Lower leg skin (tissue), 4 donors: ENCODE results near the gene SMIM12. TPM values are rescaled to one million over a fixed set of nuclear protein-coding genes. Genes with fewer than 3 reads are reported as not detected.

ENCODE experiments used
- DNase-seq, 2 donors: peaks; one replicate each; pipeline ENCODE4 v3.0.0-alpha.2; 2019; ENCODE audit warnings: low spot score in 2 of 2
- H3K4me3 ChIP-seq: fragments of 200-600 bp; sonication (generic); 2 replicates; pipeline ENCODE4 v1.5.1; 2017; ENCODE audit warnings: mild to moderate bottlenecking, low read depth; ENCODE audit not compliant: poor library complexity, severe bottlenecking
- POLR2A ChIP-seq, 2 donors: fragments of 450-650 bp; IDR thresholded peaks; one replicate each; pipeline ENCODE4 v1.6.1; 2016 to 2017; ENCODE audit warnings: antibody characterized with exemption in 2 of 2, mild to moderate bottlenecking in 1 of 2, moderate library complexity in 1 of 2
- WGBS, 2 donors: methylation state at CpG; one replicate each; pipeline ENCODE4 v1.1.5; 2018; 5-methylcytosine and 5-hydroxymethylcytosine counted together
- intact Hi-C: fragments of 100-400 bp; cut with DNase I; formaldehyde crosslinking; loops from one replicate; pipeline ENCODE4 v1.15.0; 2023; ENCODE audit warnings: low total_unique reads
- total RNA-seq, 4 donors: library from RNA; depleted of rRNA; stranded (reverse); fragments of >200 nt; gene quantifications; one replicate each; pipeline ENCODE4 v1.1.0, GENCODE V29; 2016
- TF ChIP-seq, protein P1 (sequence below), 3 donors: fragments of 450-650 bp; IDR thresholded peaks; one replicate each; pipeline ENCODE4 v1.5.1; 2016; ENCODE audit warnings: antibody characterized with exemption in 3 of 3, mild to moderate bottlenecking in 3 of 3, moderate library complexity in 2 of 3

Gene SMIM12
- total RNA-seq, 4 donors from 2014 or later, result 22.7 to 28.8 (median 25.7) TPM

DNA sequence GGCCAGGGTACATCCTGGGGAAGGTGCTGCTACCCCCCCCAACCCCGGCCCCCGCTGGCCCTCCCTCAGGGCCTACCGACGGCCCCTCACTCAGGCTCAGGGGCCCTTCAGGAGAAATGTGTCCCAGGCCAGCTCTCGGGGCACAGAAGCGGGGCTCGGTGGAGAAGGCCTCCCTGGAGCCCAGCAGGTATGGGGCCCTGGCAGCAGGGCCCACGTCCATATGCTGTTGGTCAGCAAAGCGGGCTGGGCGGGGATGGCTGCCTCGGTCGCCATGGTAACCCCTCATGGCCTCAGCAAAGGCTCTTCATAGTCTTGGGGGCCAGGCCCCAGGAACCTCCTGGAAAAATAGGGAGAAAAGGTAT is 45.5 kb upstream of the SMIM12 start:
- no peak overlapping the region for H3K4me3 ChIP-seq
- WGBS, 2 donors, result 72 to 79% methylated on average over 5 to 11 of the region's 12 CpGs
- TF ChIP-seq, protein P1, sequence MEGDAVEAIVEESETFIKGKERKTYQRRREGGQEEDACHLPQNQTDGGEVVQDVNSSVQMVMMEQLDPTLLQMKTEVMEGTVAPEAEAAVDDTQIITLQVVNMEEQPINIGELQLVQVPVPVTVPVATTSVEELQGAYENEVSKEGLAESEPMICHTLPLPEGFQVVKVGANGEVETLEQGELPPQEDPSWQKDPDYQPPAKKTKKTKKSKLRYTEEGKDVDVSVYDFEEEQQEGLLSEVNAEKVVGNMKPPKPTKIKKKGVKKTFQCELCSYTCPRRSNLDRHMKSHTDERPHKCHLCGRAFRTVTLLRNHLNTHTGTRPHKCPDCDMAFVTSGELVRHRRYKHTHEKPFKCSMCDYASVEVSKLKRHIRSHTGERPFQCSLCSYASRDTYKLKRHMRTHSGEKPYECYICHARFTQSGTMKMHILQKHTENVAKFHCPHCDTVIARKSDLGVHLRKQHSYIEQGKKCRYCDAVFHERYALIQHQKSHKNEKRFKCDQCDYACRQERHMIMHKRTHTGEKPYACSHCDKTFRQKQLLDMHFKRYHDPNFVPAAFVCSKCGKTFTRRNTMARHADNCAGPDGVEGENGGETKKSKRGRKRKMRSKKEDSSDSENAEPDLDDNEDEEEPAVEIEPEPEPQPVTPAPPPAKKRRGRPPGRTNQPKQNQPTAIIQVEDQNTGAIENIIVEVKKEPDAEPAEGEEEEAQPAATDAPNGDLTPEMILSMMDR (IDR thresholded peaks at IDR 0.05), result no peak
- no peak for TF ChIP-seq POLR2A (IDR thresholded peaks at IDR 0.05)
- intact Hi-C loops, result no loop called here
- DNase-seq, result no peak

DNA sequence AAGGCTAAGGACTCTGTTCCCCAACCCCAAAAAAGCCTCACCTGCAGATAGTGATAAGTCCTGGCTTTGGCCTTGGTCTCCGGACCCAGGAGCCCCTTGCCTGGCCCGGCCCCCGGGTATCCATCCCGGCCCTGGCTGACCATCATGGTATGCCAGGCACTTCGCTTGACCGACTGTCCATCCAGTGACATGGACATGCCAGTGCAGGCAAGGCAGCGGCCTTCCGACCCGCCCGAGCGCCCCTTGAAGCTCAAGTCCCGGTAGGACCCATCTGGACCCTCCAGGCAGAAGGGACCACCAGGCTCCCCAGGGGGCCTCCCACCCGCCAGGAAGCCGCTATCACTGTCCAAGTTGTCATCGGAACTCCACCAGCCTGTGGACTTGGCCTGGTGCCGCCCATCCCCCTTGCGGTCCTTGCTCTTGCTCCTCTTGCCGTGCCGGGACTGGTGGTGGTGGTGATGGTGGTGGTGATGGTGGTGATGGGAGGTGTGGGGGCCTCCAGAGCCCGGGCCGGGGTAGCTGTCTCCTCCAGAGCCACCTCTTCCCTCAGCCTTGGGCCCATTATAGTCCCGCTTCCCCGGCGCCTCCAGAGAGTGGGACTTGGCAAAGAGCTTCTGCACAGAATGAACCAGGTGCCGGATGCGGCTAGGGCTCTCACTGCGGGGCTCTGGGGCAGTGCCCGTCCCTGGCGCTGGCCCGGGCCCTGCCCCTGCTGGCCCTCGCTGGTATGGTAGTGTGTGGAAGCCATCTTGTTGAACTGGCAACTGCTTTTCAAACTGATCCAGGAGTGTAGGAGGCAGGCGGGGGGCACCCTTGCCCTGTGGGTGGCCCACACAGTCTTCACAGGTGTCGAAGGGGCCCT is 44.9 kb upstream of the SMIM12 start:
- TF ChIP-seq POLR2A (IDR thresholded peaks at IDR 0.05), result no peak
- TF ChIP-seq, protein P1 (IDR thresholded peaks at IDR 0.05), result no peak
- H3K4me3 ChIP-seq, result no peak overlapping the region
- no peak for DNase-seq
- intact Hi-C loops, result no loop called here
- 89 to 91% methylated on average over 25 of the region's 33 CpGs for WGBS, 2 donors

DNA sequence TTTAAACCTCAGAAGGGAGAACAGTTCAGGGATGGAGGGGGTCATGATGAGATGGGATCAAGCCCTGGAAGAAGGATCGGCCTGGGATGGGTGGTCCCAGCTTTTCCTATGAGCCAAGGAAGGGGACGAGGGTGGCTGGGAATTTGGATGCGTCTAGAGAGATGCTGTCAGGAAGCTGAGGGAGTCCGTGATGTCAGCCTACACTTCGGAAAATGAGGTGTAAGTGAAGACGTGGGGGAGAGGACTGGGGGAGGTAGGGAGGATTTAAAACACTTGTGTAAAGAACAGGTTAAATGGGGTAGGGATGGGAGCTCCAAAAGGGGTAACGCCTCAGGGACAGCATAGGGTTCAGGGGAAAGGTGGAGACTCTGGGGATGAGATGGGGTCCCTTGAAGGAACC is 42.4 kb upstream of the SMIM12 start:
- no peak for DNase-seq
- no peak overlapping the region for H3K4me3 ChIP-seq
- intact Hi-C loops, result no loop called here
- no peak for TF ChIP-seq POLR2A (IDR thresholded peaks at IDR 0.05)
- TF ChIP-seq, protein P1 (IDR thresholded peaks at IDR 0.05), result no peak
- 69 to 79% methylated on average over 7 of the region's 7 CpGs for WGBS, 2 donors

DNA sequence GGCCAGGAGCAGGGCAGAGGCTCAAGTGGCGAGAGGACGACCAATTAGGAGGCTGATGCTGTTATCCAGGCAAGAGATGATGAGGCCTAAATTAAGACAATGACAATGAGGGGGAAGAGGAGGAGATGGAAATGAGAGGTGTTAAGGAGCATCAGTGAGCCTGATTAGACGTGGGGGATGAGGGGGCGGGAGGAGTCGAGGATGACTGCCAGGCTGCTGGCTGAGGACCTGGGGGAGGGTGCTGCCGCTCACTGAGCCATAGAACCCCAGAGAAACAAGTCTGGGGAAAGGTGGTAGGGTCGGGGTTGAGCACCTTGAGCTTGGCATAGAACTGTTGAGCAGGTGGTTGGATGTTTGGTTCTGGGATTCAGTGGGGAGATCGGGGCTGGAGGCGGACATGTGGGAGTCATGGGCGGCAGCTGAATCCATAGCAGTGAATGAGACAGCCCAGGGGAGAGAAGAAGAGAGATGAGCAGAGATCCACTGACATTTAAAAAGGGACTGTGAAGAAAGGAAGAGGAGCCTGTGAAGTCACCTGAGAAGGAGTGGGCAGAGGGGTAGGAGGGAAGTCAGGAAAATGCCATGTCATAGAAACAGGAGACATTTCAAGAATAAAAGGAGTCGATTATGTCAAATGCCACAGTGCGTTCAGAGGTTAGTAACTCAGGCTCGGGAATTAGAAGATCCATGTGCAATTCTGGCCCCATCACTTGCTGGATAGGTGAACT is 41.4 kb upstream of the SMIM12 start:
- no peak for DNase-seq
- TF ChIP-seq POLR2A (IDR thresholded peaks at IDR 0.05), result no peak
- H3K4me3 ChIP-seq, result no peak overlapping the region
- intact Hi-C loops, result no loop called here
- 70 to 78% methylated on average over 13 of the region's 13 CpGs for WGBS, 2 donors

DNA sequence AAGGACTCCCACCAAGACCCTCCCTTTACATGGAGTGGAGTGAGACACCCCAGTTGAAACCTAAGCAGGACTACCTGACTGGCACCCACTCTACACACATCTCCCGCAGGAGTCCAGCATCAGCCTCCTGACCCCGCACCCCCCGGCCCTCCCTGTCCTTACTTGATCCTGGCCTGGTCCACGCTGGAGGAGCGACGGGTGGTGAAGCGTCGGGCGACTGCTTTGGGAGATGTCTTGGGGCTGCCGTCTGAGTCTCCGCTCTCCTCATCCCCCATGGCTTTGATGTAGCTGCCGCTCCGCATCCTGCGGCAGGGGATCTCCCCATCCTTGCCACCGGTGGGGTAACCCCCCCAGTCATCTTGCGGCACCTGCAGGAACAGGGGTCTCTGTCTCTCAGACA is 40.4 kb upstream of the SMIM12 start:
- intact Hi-C loops, result no loop called here
- DNase-seq, result no peak
- TF ChIP-seq POLR2A (IDR thresholded peaks at IDR 0.05), result no peak
- TF ChIP-seq, protein P1 (IDR thresholded peaks at IDR 0.05), result no peak
- H3K4me3 ChIP-seq, result no peak overlapping the region
- 92% methylated on average over 14 to 16 of the region's 16 CpGs for WGBS, 2 donors

DNA sequence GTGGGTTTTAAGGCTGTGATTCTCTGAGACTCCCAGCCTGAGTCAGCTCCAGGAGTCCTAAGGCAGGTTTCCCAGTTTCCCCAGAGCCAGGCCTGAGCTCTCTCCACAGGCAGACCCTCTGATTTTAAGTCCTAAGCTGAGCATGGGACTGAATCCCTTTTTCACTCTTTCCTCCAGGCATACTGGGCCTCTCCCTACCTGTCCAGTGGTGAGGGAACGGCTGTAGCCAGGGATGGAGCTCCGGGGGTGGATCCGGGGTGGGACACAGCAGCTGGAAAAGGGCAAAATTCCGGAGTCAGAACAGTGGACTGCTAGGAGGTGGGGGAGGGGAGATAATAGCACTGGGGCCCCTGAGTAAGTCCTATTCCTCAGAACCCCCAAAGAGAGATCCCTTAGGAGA is 39.9 kb upstream of the SMIM12 start:
- intact Hi-C loops, result no loop called here
- 84 to 92% methylated on average over 4 of the region's 4 CpGs for WGBS, 2 donors
- no peak for DNase-seq

More for the DNA sequence above, 39.9 kb upstream of the SMIM12 start:
- TF ChIP-seq POLR2A (IDR thresholded peaks at IDR 0.05), result no peak
- TF ChIP-seq, protein P1 (IDR thresholded peaks at IDR 0.05), result no peak
- H3K4me3 ChIP-seq, result no peak overlapping the region
